HUDEP-2 (cell line): ENCODE data around the gene PELI2.

Experiments used
- DNase-seq, 76 experiments: peaks; one replicate each; lab custom pipeline; 2025; ENCODE audit not compliant: unreplicated experiment in 76 of 76; lab: John Stamatoyannopoulos, UW

The PELI2 gene

GRCh38 chr14:56224691-56225681 is 106.8 kb downstream of the PELI2 start:
- no peak for DNase-seq

DNA sequence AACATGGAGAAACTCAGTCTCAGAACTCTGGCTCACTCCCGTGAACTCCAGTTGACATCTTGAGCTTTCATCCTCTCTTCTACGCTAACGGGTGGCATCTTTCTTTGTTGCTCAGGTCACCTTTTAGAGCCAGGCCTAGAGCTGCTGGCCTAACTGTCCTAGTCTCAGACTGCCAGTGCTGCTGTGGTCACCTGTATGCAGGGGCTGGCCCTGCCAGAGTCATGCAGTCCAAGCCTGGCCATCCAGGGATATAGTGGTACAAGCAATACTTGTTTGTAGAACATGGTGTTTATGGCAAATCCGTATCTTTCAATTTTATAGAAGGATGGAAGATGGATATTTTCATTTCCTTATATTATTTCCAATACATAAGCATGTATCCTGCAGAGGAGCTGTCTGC is 117.2 kb downstream of the PELI2 start:
- no peak for DNase-seq

DNA sequence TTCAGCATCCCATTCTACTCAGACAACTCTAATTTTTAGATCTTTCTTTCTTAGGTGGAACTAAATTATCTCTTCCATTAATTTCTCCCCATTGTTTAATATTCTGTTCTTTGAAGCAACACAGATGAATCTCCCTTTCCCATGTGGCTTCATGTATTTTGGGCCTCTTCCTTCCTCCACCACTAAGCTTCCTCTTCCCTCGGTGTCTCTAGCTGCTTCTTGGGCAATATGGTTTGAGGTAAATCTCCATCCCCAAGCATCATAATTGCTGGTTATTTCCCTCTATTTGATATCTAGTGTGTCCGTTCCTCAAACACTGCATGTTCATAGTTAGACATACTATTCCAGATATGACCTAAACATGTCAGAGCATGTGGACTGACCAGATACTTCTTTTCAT is 119.2 kb downstream of the PELI2 start:
- no peak for DNase-seq

- DNase-seq, result no peak
Measured at GRCh38 chr14:56241461-56241860, 123.2 kb downstream of the PELI2 start.

DNA sequence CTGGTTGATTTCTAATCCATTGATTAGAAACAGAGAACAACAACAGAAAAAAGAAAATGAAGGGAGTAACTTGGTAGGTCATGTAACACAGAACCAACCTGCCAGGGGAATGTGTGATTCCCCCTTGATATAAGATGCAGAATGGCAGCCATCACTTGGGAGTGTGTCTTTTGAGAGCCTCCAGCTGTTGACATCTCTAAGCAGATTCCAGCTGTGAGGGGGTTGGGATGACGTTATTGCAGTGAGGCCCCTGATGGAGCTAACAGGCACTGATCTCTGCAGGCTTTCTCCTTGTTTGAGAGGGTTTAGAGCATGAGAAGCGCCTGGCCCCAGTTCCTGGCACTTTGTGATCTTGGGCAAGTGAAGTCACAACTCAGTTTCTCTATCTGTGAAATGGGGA is 124.9 kb downstream of the PELI2 start:
- no peak for DNase-seq

- DNase-seq, result no peak
Measured at GRCh38 chr14:56244138-56244789, 126.1 kb downstream of the PELI2 start.

GRCh38 chr14:56247495-56248200 is 129.4 kb downstream of the PELI2 start:
- DNase-seq, result peak in 1 of 76 experiments; percentile 1

- DNase-seq, result no peak
Measured at GRCh38 chr14:56248442-56248841, 130.2 kb downstream of the PELI2 start.

DNA sequence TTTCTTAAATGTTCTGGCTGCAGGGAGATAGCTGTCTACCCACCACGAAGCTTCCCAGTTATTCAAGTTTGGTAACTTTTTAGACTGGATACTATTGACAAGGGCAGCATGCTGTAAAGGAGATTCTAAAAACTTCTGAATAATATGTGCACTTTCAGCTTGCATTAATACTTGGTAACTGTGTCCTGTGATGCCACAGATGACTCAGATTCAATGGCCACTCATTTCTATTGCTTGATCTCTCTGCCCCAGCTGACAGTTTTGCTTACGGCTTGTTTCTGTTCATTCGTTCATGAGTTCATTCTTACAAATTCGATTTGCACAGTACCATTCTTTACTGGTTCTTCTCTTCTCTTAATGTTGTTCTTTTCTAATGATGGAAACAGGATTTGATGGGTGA is 142.8 kb downstream of the PELI2 start:
- no peak for DNase-seq

- no peak for DNase-seq
Measured at GRCh38 chr14:56262530-56262929, 144.3 kb downstream of the PELI2 start.

DNA sequence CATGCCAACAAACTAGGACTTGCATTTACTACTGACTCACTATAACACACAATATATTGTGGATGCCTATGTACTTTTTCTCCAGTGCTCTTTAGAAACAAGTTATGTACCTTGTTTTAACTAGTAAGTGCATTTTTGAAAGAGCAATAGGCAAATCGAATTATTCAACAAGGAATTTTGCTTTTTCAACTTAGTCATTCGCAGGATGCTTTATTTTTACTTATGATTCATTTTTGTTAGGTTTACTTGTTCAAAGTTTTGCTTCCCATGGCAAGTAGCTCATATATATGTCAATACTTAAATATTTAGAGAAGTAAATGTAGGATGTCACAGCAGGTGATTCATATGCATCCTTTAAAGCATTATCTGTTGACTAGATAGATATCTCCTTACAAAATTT is 149.8 kb downstream of the PELI2 start:
- DNase-seq, result no peak

- no peak for DNase-seq
Measured at GRCh38 chr14:56268673-56269072, 150.5 kb downstream of the PELI2 start.

DNA sequence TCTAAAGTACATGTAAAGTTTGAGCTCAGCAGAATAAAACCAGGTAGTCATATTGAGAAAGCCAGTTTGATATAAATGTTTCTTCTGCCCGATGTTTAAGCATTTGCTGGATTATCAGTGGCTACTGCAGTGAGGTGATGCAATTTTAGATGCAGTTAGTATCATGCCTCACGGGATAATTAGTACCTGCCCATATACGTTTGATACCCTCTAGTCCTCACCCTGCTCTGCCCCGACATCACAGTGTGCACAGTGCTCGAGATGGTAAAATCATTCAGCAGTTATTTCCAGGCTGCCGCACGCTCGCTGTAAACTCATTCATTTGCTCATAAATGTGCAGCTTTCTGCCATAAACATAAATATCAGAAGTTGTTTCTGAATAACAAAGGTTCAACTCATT is 152.7 kb downstream of the PELI2 start:
- DNase-seq, result no peak

DNA sequence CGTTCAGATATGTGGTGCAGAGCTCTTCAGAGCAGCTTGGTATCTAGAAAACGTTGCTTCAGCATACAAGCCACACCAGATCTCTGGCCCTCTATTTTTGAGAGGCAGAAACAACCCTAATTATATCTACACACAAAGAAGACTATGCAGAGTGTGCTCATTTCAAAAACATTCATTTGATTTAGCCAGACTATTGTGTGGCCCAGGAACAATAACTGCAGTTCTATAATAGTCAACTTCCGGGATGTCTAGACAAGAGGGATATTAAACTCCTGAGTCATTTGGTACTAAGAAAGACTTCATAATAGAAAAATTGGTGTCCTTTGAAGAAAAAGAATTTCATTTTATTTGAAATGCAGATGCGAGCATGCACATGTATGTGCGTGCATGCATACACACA is 153.8 kb downstream of the PELI2 start:
- DNase-seq, result no peak

- no peak for DNase-seq
Measured at GRCh38 chr14:56273155-56273554, 154.9 kb downstream of the PELI2 start.

DNA sequence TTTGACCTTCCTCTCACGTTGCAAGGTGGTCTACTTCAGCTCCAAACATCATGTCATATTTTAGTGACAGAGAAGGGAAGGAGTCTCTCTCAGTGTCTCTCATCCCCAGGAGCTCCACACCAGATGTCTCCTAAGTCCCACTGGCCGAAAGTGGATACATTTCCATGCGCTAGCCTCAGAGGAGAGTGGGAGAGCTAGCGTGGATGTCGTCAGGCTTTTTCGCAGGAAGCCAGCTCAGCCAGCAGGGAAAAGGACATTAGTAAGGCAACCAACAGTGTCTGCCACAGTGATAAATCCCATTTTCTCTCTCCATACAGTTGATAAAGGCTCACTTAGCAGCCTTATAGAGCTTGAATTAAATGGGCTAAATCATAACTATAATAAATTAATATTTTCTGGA is 155.7 kb downstream of the PELI2 start:
- no peak for DNase-seq

- no peak for DNase-seq
Measured at GRCh38 chr14:56274556-56274955, 156.3 kb downstream of the PELI2 start.

- no peak for DNase-seq
Measured at GRCh38 chr14:56276108-56276507, 157.9 kb downstream of the PELI2 start.

DNA sequence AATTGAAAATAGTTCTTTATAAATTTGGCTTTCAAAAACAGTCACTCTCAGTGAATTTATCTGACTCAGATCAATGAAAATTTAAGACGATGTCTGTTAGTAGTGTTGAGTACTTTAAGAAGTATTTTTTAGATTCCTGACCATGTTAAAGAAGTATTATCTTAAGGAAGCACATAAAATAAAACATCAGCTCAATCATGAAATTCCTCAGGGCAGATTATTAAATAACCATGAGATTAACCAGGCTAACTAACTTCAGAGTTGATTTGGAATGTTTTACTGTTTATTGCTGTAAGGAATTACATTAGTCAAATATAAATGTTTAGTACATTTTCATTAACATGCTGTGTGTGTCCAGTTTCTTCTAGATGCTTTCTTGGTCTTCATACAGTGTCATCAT is 160.2 kb downstream of the PELI2 start:
- no peak for DNase-seq

DNA sequence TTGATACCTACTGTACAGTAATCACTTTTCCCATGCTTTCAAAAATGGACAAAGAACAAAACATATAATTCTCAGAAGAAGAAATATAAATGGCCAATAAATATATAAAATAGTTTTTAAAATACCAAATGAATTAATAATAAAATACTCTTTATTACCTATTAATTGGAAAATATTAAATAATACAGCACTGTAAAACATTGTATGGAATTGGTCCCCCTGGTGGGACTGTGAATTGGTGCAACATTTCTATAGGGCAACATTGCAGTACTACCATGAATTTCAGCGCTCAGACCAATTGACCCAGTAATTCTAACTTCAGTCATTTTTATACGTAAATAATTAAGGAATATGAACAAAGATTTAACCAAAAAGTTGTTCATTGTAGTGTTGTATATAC is 162.6 kb downstream of the PELI2 start:
- DNase-seq, result no peak

GRCh38 chr14:56282179-56282578 is 164.0 kb downstream of the PELI2 start:
- no peak for DNase-seq
